HepG2 (cell line): ENCODE results near the gene DIP2C. TPM values are rescaled to one million over a fixed set of nuclear protein-coding genes. Genes with fewer than 3 reads are reported as not detected.

Source experiments
- ATAC-seq: fragments of 200-7000 bp; cut with Tn5 transposase; 3 replicates; pipeline ENCODE4 v1.9.1; 2020; ENCODE audit warnings: mild to moderate bottlenecking, moderate library complexity
- BruUV-seq: library from RNA; stranded (reverse); fragments of 400-500 nt; replicated peaks from 2 replicates; lab custom pipeline; 2021; lab: Mats Ljungman, UMichigan
- CTCF ChIA-PET: fragments of 300-600 bp; formaldehyde crosslinking; extraction: SDS; loops from one replicate; lab custom pipeline; 2021; ENCODE audit warnings: low total read pairs, inconsistent platforms, low intra/inter-chr PET ratio; lab: Yijun Ruan, JAX
- POLR2A ChIA-PET: fragments of 350-600 bp; sonication (Branson Sonifier 250); formaldehyde crosslinking; loops from one replicate; lab custom pipeline; 2020; ENCODE audit warnings: antibody characterized with exemption, inconsistent platforms; lab: Yijun Ruan, JAX
- DNase-seq: peaks from one replicate; pipeline ENCODE4 v3.0.0-alpha.2; 2015; ENCODE audit warnings: low spot score
- FAIRE-seq: peaks from 3 replicates; lab custom pipeline; 2011; peaks lifted over from hg19 to GRCh38; lab: Jason Lieb, UNC
- H2AFZ ChIP-seq: one replicate; pipeline ENCODE4 v1.6.1; 2011; ENCODE audit warnings: low read length, inconsistent platforms
- H3K27ac ChIP-seq: fragments of 300-600 bp; 3 replicates; pipeline ENCODE4 v1.8.0; 2011; ENCODE audit warnings: mixed run types, mild to moderate bottlenecking, mixed read lengths, low read length, inconsistent platforms; ENCODE audit not compliant: insufficient read depth; ENCODE audit errors: extremely low read length
- H3K27me3 ChIP-seq, 2 experiments: fragments of 200-600 bp in 1 of 2; 2 replicates in 1 of 2; 3 replicates in 1 of 2; pipeline versions ENCODE4 v1.6.0 to v1.8.0; 2011; ENCODE audit warnings: low read length in 2 of 2, mild to moderate bottlenecking in 2 of 2, moderate library complexity in 2 of 2, inconsistent platforms in 1 of 2; ENCODE audit not compliant: insufficient read depth in 2 of 2, control insufficient read depth in 1 of 2
- H3K36me3 ChIP-seq, 2 experiments: fragments of 200-600 bp in 1 of 2; replicated peaks in 1 of 2; 2 replicates in 1 of 2; 3 replicates in 1 of 2; pipeline versions ENCODE4 v1.5.1 to v1.8.0; 2011; ENCODE audit warnings: low read length in 2 of 2, inconsistent platforms in 1 of 2; ENCODE audit not compliant: insufficient read depth in 2 of 2, control insufficient read depth in 1 of 2
- H3K4me1 ChIP-seq: 2 replicates; pipeline ENCODE4 v1.5.1; 2012; ENCODE audit warnings: low read length, inconsistent platforms; ENCODE audit not compliant: insufficient read depth
- H3K4me2 ChIP-seq: 2 replicates; pipeline ENCODE4 v1.6.0; 2011; ENCODE audit warnings: low read depth, low read length, inconsistent platforms
- H3K4me3 ChIP-seq, 3 experiments: fragments of 200-600 bp in 1 of 3; sonication (generic), shearing (Covaris generic) in 1 of 3; replicated peaks in 1 of 3; 2 replicates each; pipeline ENCODE4 v1.5.1; 2011 to 2016; ENCODE audit warnings: low read length in 3 of 3, inconsistent platforms in 2 of 3, low read depth in 2 of 3, mild to moderate bottlenecking in 2 of 3, control low read depth in 1 of 3, mixed read lengths in 1 of 3; ENCODE audit not compliant: insufficient read depth in 1 of 3
- H3K79me2 ChIP-seq: one replicate; pipeline ENCODE4 v1.6.1; 2011; ENCODE audit warnings: low read length, inconsistent platforms; ENCODE audit not compliant: insufficient read depth
- H3K9ac ChIP-seq: 2 replicates; pipeline ENCODE4 v1.6.0; 2011; ENCODE audit warnings: mild to moderate bottlenecking, low read depth, low read length, inconsistent platforms; ENCODE audit not compliant: insufficient read depth
- H3K9me3 ChIP-seq: 2 replicates; pipeline ENCODE4 v1.5.1; 2012; ENCODE audit warnings: mild to moderate bottlenecking, low read length
- H4K20me1 ChIP-seq: 2 replicates; pipeline ENCODE4 v1.6.0; 2011; ENCODE audit warnings: inconsistent platforms, mild to moderate bottlenecking, low read length, moderate library complexity; ENCODE audit not compliant: insufficient read depth
- AGO1 ChIP-seq: fragments of 200-400 bp; formaldehyde crosslinking; IDR thresholded peaks from 2 replicates; pipeline ENCODE4 v1.6.1; 2017; ENCODE audit warnings: mild to moderate bottlenecking, low read depth, low read length, moderate library complexity; ENCODE audit not compliant: poor library complexity, severe bottlenecking
- ATAD3A ChIP-seq: sonication (generic); formaldehyde crosslinking; IDR thresholded peaks from 2 replicates; pipeline ENCODE4 v1.4.0; 2020; ENCODE audit warnings: missing genetic modification reagents
- CEBPB ChIP-seq: IDR thresholded peaks from 2 replicates; pipeline ENCODE4 v1.6.1; 2011; ENCODE audit warnings: low read depth, low read length, improper control_type of control experiment, borderline replicate concordance
- E2F1 ChIP-seq: sonication (generic); formaldehyde crosslinking; IDR thresholded peaks from 2 replicates; pipeline ENCODE4 v1.5.0; 2020; ENCODE audit warnings: missing genetic modification reagents
- HHEX ChIP-seq: IDR thresholded peaks from 2 replicates; pipeline ENCODE4 v1.6.1; 2016; ENCODE audit warnings: control low read depth
- LBX2 ChIP-seq: sonication (generic); formaldehyde crosslinking; IDR thresholded peaks from 2 replicates; pipeline ENCODE4 v1.5.0; 2020; ENCODE audit warnings: missing genetic modification reagents, mild to moderate bottlenecking, borderline replicate concordance
- MYPOP ChIP-seq: sonication (generic); formaldehyde crosslinking; IDR thresholded peaks from 2 replicates; pipeline ENCODE4 v1.8.1; 2023; ENCODE audit warnings: mild to moderate bottlenecking, moderate library complexity, missing genetic modification reagents
- NFKB2 ChIP-seq: sonication (generic); formaldehyde crosslinking; IDR thresholded peaks from 2 replicates; pipeline ENCODE4 v1.4.0; 2020; ENCODE audit warnings: missing genetic modification reagents, borderline replicate concordance
- NPAS2 ChIP-seq: sonication (generic); formaldehyde crosslinking; IDR thresholded peaks from 2 replicates; pipeline ENCODE4 v1.8.0; 2022; ENCODE audit warnings: mild to moderate bottlenecking, missing genetic modification reagents, borderline replicate concordance
- SRY ChIP-seq: sonication (generic); formaldehyde crosslinking; IDR thresholded peaks from 2 replicates; pipeline ENCODE4 v1.8.0; 2022; ENCODE audit warnings: mild to moderate bottlenecking, missing genetic modification reagents
- ZGPAT ChIP-seq: IDR thresholded peaks from 2 replicates; pipeline ENCODE4 v1.6.1; 2016; ENCODE audit warnings: mild to moderate bottlenecking
- ZNF143 ChIP-seq: sonication (generic); formaldehyde crosslinking; IDR thresholded peaks from 2 replicates; pipeline ENCODE4 v1.4.0; 2020; ENCODE audit warnings: missing genetic modification reagents
- ZNF432 ChIP-seq: sonication (generic); formaldehyde crosslinking; IDR thresholded peaks from 2 replicates; pipeline ENCODE4 v1.5.0; 2020; ENCODE audit warnings: missing genetic modification reagents, mild to moderate bottlenecking, borderline replicate concordance
- ZNF567 ChIP-seq: sonication (generic); formaldehyde crosslinking; IDR thresholded peaks from 2 replicates; pipeline ENCODE4 v1.8.1; 2023; ENCODE audit warnings: mild to moderate bottlenecking, missing genetic modification reagents, borderline replicate concordance
- ZNF597 ChIP-seq: sonication (generic); formaldehyde crosslinking; IDR thresholded peaks from 2 replicates; pipeline ENCODE4 v1.5.0; 2020; ENCODE audit warnings: missing genetic modification reagents
- ZNF747 ChIP-seq: sonication (generic); formaldehyde crosslinking; IDR thresholded peaks from 2 replicates; pipeline ENCODE4 v1.8.1; 2023; ENCODE audit warnings: missing genetic modification reagents, mild to moderate bottlenecking, borderline replicate concordance
- ZNF792 ChIP-seq: IDR thresholded peaks from 2 replicates; pipeline ENCODE4 v1.6.1; 2016
- WGBS: methylation state at CpG from one replicate; pipeline ENCODE4 v1.1.6; 2017; ENCODE audit warnings: low lambda C conversion rate; 5-methylcytosine and 5-hydroxymethylcytosine counted together
- in situ Hi-C: cut with HindIII; loops from 2 replicates; pipeline ENCODE4 v1.10.0; 2017; ENCODE audit warnings: low pct_unique_long_range_greater_than_20kb; ENCODE audit not compliant: extremely low pct_ligation_motif_present
- intact Hi-C: fragments of 100-400 bp; cut with micrococcal nuclease; formaldehyde crosslinking; loops from one replicate; pipeline ENCODE4 v1.10.0; 2022; ENCODE audit not compliant: unreplicated experiment
- polyA plus RNA-seq, 8 experiments: library from polyadenylated mRNA; depleted of rRNA in 3 of 8; stranded (reverse) in 7 of 8; unstranded in 1 of 8; fragments of >200 nt; fragmentation: Illumina TruSeq in 4 of 8; extraction: Trizol in 4 of 8; gene quantifications; 2 replicates each; pipeline versions ENCODE4 v1.2.1 to v1.2.3, GENCODE V29; 2011 to 2016; ENCODE audit warnings: low read depth in 4 of 8, missing spikeins in 1 of 8, mixed read lengths in 1 of 8; ENCODE audit not compliant: insufficient read depth in 1 of 8
- total RNA-seq, 5 experiments: library from RNA; depleted of rRNA; stranded (reverse); fragments of >200 nt; fragmentation: Illumina TruSeq; extraction: Trizol; gene quantifications; 2 replicates each; pipeline ENCODE4 v1.2.3, GENCODE V29; 2016; ENCODE audit warnings: low read depth in 1 of 5

Gene DIP2C
- total and polyA plus RNA-seq, 2 of the 13 experiments (the other 11 are each of a cell fraction or from before 2014, with no cell fraction given): 2.2 to 2.7 TPM

- TF ChIP-seq E2F1 (no peak), ZNF567 (CRISPR knock-in tag) (no peak), SRY (no peak), AGO1 (no peak), NFKB2 (CRISPR knock-in tag) (no peak), ZNF143 (no peak), MYPOP (CRISPR knock-in tag) (no peak), ZNF597 (CRISPR knock-in tag) (no peak), NPAS2 (no peak), ATAD3A (CRISPR knock-in tag) (no peak)
Measured at GRCh38 chr10:654647-654996, 34.8 kb downstream of the DIP2C start (continued).

- Histone ChIP-seq H3K27ac (no peak overlapping the region), H3K4me1 (peaks cover 26% of the 10 kb centered on the region), H3K9ac (no peak overlapping the region), H3K79me2 (peaks cover 20% of the 10 kb centered on the region), H3K4me2 (no peak overlapping the region), H3K36me3 (no peaks in the 10 kb centered on the region; a peak in 1 of 5 replicates), H3K27me3 (no peaks in the 10 kb centered on the region), H2AFZ (no peak overlapping the region), H4K20me1 (peaks cover 2% of the 10 kb centered on the region; the same call in 1 of the 2 replicates), H3K9me3 (no peaks in the 10 kb centered on the region), H3K4me3 (no peak overlapping the region)
- FAIRE-seq (no peak), ATAC-seq (no peak), DNase-seq (no peak)
- TF ChIP-seq ZGPAT (CRISPR knock-in tag): no peak
- TF ChIP-seq LBX2 (CRISPR knock-in tag): no peak
- no peak for TF ChIP-seq AGO1
- TF ChIP-seq CEBPB: no peak
- TF ChIP-seq ZNF792 (CRISPR knock-in tag): no peak
- no peak for TF ChIP-seq HHEX
- TF ChIP-seq ZNF432 (CRISPR knock-in tag): no peak
- no peak for TF ChIP-seq ZNF747 (CRISPR knock-in tag)
- ChIA-PET CTCF (no interaction called here), POLR2A (no interaction called here)
- intact Hi-C loops: no loop called here
- in situ Hi-C loops: no loop called here
- 91% methylated on average over 13 of the region's 13 CpGs for WGBS
- BruUV-seq: no TSS peak
Measured at GRCh38 chr10:653991-654646, 35.3 kb downstream of the DIP2C start.
